ENCODE data around the gene RAB11FIP3.

RAB11FIP3 gene

DNA sequence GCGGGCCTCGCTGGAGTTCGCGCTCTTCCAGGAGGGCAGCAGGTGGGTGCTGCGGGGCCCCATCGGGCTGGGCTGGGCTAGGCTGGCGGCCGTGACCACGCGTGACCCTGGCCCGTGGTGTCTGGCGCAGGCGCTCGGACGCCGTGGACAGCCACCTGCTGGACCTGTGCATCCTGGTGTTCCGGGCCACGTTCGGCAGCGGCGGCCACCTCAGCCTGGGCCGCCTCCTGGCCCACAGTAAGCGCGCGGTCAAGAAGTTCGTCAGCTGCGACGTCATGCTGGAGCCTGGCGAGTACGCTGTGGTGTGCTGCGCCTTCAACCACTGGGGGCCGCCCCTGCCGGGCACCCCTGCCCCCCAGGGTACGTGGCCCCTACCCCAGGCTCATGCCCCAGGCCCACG, 126.7 kb downstream of the RAB11FIP3 start:
- DNase-seq (ENCODE audit: low spot score) (no peak), FAIRE-seq (no peak)

DNA sequence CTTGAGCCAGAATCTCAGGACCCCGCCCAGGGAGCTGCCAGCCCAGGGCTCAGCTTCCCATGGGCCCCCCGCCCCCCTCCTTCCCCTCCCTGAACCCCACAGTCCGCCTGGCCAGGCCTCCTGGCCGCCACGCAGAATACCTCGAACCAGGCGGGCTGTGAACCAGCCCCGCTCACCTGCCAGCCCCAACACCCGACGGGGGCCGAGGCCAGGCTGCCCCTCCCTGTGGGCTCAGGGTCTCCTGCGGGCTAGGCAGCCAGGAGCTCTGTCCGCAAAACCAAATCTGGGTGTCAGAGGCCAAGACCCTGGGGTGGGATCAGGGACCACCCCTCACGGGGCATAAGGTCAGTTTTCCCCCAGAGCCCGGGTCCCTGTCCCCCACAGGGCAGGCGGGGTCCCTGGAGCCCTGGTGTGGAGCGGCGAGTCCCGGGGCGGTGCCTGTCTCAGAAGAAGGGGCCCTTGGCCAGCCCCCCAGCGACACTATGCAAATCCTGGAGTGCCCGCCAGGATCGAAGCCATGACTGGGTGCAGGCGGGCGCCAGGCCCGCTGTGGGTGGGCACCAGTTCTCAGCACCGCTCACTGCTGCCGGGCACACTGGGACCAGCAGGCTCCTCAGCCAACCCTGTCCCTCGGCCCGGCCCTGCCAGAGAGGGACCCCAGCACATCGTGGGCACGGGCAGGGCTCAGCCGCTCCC, 128.3 kb downstream of the RAB11FIP3 start:
- FAIRE-seq (no peak), DNase-seq (ENCODE audit: low spot score) (no peak)

DNA sequence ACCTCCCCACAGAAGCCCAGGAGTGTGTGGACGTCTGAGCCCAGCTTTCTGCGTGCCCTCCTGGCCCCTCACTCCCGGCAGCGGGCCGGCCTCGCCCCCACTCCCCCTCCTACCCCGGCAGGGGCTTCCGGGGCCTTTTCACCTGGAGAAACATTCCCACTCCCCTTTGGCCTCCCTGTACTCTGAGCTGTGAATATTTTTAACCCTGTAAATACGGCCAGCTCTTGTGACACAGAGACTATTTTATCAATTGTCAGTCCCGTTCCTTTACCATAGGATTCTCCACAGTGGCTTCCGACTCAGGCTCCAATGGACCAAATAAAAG, 128.8 kb downstream of the RAB11FIP3 start:
- no peak for FAIRE-seq
- DNase-seq (ENCODE audit: low spot score): no peak

DNA sequence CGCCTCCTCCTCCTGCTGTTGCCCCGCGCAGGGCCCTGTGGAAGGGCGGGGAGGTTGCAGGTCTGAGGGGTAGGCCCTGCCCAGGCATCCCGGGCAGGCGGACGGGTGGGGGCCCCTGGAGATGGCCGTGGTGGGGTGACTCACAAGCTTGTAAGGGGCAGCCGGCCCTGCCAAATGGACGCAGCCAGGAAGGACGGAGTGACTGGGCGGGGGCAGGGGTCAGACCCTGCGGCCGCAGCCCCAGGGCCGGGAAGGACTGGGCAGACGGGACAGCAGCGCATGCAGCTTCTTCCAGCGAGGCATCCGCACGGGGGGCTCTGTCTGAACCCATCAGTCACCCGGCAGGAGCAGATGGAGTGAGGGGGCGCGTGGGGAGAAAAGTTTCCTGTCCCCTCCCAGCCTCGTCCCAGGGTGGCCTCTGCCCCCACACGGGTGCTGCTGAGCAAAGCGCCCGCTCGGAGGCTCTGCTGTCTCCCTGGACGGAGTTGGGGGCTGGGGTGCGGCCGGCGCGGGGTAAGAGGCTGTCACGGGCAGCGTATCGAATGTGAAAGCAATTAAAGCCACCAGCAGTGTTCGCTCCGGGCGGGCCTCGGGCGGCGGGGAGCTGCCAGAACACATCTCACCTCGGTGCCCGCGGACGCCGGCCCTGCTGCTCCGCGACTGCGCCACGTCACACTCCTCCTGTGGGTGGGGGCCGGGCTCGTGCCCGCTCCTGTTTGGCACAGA, 129.4 kb downstream of the RAB11FIP3 start:
- DNase-seq (ENCODE audit: low spot score) (no peak), FAIRE-seq (no peak)

DNA sequence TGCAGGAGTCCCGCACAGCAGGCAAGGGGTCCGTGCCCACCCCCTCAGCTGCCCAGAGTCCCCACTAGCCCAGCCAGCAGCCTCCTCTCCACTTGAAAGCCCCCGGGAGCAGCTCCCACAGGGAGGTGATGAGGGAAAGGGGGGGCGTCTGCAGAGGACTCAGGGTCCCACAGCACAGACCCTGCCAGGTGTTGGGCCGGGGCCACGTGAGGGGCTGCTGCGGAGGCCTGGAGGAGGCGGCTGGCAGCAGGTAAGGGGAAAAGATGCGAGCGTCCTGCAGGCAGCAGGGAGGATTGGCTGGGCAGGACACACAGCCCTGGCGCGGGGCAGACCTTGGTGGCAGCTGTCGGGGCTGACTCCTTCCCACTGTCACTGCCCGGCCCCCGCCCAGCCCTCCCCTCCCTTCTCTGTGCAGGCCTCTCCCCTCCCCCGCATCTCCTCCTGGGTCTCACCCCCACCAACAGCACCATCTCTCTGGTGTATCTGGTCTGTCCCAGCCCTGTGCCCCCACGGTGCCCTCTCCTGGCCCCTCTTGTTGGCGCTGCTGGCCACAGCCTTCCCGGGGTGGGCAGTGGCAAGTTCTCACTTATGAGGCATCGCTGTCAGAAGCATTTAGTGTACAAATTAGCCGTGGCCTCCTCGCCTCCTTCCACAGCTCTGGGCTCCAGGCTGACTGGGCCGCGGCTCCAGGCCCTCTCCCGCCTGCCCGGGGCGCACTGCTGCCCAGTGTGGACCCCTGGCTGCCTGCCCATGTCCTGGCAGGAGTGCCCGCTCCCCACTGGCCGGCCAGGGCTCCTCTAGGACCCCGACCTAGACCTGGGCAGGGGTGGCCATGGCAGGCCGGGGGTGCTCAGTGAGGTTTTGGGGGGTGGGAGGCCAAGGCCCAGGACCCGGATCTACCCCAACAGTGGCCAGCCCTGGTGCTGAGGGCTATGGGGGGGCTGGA, 130.4 kb downstream of the RAB11FIP3 start:
- DNase-seq (ENCODE audit: low spot score) (no peak), FAIRE-seq (no peak)

DNA sequence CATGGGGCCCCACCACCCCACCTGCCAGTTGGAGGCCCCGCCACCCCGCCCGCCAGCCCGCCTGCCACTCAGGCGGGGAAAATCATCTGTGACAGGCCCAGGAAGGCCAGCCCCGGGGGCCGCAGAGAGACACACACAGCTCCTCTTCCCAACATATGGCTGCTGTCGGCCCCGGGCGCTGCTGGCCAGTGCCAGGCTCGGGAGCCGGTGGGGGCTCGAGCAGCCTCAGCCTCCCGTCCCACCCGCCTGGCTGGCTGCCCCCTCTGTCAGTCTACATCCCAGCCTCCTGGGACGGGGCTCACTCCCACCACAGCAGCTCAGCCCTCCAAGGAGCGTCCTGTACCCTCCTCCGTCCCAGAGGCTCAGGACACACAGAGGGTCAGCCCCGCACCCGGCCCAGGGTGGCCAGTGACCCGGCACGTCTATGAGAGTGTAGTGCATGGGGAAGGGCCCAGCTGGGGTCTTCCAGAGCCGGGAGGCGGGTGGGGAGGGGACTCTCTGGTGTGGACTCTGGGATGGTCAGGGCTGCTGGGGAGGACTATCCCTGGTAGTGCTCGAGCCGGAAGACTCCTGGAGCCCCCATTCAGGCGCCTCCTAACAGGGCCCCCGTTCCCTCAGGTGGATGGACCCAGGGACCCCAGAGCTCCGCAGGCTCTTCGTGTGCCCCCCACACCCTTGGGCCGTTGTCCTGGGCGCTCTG, 131.2 kb downstream of the RAB11FIP3 start:
- DNase-seq (ENCODE audit: low spot score) (no peak), FAIRE-seq (no peak)

DNA sequence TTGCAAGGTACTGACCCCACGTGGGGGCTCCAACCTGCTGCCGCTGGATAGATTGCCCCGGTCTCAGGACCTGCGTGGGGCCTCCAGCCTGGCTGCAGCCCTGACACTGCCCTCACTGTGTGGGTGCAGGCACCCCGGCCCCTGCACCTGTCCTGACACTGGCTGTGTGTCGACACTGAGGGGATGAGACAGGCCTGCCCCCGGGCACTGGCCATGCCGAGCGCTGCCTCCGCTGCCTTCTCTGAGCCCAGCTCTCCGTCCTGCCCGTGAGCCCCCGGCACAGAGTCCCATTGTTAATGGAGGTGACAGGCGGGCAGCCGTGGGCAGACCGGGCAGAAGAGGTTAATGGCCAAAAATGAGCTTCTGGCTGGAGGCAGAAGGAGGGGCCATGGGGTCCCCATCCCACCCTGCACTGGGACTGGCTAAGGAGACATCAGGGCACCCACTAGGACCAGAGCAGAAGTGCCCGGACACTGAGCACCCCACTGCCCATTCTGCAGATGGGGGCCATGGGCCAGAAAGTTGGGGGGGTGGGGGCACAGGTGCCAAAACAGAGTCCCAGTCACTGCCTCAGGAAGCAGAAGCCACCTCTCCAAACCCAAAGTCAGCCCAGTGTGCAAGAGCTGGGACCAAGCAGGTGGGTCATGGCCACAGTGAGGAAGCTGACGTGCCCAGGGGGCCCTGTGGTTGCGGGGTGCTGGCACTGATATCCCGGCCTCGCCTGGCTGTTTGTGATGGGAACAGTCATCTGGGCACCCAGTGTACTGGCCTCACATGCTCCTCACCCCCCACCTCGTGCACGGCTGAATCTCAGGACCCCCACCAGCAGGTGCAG, 132.2 kb downstream of the RAB11FIP3 start:
- FAIRE-seq (no peak), DNase-seq (ENCODE audit: low spot score) (no peak)

DNA sequence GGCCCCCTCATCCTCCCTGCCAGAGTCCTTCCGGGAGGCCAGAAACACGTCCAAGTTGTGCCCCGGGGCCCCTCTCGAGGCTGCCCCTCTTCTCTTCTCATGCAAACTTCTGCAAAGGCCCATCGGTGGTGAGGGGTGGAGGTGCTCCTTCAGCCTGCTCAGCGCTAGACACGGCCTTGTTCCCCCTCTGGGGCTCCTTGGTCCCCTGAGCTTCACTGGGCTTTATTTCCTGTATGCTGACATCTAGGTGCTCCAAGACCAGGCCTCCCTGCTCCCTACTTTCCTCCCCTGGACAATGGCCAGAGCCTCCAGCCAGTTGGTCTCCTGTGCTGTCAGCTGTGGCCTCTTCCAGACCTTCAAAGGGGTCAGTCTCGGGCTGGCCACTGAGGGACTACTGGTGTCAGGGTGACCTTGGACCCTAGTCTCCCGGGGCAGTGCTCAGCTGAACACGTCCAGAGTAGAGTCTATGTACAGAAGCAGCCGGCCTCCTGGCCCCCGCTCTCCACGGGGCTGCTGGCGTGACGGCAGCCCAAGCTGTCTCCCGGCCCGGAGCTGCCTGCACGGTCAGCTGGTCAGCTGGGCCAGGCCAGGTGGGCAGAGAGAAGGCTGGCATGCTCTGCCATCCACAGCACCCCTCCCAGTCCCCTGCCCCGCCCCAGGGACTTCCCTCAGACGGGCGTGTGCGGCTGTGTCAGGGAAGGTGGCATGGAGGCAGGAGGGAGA, 133.0 kb downstream of the RAB11FIP3 start:
- FAIRE-seq: no peak
- no peak for DNase-seq (ENCODE audit: low spot score)

DNA sequence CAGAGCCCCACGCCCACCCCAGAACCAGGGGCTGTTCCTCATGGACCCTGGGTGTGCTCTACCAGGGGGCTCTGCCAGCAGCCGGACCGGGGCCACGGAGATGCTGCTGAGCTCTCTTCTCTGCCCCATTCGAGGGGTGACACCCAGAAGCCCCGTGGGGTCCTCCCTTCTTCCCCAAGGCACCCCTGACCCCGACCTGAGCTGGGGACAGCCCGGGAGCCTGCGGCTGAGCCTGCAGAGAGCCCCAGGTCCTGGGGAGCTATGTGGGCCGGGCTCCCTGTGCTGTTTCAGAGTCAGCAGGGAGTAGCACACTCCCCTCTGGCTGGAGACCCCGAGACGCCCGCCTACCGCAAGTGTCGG, 133.6 kb downstream of the RAB11FIP3 start:
- FAIRE-seq (no peak), DNase-seq (ENCODE audit: low spot score) (no peak)

DNA sequence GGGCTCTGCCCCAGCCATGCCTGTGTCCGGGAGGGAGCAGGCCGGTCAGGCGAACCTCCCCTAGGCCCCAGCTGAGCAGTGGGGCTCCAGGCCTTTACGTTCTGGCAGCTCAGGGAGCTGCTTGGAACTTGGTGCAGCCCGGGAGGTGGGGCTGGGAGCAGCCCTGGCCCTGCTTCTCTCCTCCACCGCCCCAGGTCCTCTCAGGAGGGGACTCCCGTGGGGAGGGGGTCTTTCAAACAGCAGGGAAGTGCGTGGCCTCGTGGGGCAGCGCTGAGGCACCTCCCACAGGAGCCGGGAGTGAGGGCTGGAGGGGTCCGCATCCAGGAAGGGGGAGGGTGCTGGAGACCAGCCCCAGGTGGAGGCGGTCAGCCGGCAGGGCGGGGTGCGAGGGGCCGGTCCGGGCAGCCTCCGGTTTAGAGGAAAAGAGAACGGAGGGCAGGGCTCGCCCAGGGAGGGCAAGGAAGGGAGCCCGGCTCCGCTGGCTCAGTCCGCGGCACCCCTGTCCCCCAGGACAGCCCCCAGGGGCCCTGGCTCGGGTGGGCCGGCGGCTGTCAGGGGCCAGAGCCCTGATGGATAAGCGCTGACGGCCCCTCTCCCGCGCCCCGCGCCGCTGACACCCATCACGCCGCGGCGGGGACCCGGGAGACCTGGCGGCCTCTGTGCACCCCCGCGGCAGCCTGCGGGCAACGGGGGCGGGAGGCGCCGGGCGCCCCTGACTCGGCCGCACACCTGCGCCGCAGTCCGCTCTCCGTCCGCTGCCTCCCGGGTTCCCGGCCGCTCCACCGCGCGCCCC, 134.2 kb downstream of the RAB11FIP3 start:
- DNase-seq (ENCODE audit: low spot score) (no peak), FAIRE-seq (no peak)

DNA sequence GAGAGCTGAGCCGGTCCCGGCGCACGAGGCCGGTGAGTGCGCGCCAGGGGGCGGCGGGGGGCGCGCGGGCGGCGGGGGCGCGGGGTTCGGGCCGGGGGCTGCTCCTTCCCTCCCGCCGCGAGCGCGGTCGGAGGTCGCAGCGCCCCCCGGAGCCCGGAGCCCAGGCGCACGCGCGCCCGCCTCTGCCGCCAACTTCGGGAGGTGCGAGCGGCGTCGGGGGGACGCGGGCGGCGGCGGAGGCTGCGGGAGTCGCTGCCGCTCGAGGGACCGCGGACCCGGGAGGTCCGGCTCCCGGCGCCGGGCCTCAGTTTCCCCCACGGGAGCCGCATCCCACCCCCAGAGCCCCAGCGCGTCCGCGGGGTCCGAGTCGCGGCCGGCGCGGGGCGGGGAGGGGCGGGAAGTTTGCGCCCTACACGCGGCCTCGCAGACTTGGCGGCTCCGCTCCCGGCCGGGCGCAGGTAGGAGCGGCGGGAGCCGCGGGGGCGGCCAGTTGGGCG, 134.8 kb downstream of the RAB11FIP3 start, which contains the start of gene PRR35:
PRR35 (plus strand) TSS at position 191 of the 497 bp plus-strand sequence. CDS start 2,901 bp downstream, outside the sequence.
- FAIRE-seq (no peak), DNase-seq (ENCODE audit: low spot score) (no peak)

DNA sequence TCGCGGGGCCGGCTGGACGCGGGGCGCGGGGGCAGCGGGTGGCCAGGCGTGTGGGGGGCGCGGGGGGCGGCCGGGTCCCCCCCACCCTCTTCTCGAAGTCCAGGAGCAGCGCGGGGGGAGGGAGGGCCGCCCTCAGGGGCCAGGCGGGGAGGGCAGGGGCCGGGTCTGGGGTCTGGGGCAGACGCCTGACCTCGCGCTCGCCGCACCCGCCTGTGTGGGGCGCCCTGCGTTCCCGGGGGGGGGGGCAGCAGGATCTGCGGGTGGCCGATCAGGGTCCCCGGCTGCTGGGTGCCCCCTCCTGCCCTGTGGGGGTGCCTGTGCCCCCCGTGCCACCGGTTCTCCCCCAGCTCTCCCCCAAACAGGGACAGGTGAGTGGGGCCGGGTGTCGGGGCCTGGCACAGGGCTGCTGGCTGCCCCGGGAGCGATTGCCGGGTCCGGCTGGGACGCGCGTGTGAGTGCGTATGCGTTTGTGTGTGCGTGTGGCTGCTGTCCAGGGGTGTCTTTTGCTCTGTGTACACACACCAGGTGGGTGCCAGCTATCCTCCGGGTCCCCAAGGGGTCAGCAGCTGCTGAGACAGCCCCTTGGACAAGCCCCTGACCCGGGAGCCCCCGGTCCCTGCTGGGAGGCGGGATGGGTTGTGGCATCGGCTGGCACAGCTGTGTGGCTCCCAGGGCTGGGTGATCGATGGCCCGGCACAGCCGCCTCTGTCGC, 135.4 kb downstream of the RAB11FIP3 start:
- FAIRE-seq (no peak), DNase-seq (ENCODE audit: low spot score) (no peak)

DNA sequence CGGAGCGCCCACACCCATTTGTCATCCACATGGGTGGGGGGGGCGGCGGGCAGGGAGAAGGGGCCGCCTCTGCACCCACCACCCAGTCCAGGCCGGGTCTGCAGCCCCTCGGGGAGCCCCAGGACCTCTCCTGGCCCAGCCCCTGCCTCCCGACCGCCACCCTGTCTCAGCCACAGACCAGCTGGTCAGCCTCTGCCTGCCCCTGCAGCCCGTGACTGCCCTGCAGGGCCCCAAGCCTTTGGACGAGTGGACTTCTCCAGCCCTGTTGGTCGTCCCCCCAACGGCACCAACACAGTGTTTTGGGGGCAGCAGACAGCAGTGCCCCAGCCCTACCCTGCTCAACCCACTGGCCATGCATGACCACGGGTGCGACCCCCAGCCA, 136.0 kb downstream of the RAB11FIP3 start:
- no peak for DNase-seq (ENCODE audit: low spot score)
- no peak for FAIRE-seq

DNA sequence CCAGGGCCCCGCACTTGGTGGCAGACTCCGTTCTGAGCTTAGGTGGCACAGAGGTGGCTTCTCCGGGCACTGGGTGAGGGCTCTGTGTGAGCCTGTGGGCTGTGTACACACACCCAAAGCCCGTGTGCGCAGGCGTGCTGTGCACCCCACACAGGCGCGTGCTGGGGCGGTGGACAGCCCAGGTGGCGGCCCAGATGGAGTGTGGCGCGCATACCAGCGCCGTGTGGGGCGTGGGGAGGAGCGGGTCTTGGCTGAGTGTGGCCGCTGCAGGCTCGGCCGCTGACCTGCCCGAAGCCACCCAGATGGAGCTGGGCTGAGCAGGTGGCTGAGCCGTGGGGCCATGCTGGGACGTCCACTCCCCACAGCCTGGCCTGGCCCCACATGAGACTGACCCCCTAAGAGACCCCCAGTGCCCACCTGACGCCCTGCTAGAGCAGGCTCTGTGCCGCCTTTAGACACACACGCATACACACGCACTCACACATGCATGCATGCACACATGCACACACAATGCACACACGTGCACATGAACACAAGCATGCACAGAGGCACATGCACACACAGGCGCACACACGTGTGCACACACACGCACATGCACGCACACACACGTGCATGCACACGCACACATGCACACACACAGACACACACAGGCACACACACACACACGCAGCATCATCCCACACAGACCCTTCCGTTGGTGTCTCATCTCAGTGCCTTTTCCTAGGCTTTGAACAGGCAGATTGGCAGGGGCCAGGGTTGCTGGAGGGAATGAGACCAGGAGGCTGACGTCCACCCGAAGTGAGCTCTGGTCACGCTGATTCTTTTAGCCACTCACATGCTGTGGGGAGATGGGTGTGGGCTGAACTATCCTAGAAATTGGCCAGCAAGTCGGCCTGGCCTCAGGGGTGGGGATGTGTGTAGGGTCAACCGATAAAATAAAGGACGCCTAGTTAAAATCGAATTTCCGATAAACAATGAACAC, 136.8 kb downstream of the RAB11FIP3 start:
- FAIRE-seq (peak; percentile 68), DNase-seq (ENCODE audit: low spot score) (no peak)

DNA sequence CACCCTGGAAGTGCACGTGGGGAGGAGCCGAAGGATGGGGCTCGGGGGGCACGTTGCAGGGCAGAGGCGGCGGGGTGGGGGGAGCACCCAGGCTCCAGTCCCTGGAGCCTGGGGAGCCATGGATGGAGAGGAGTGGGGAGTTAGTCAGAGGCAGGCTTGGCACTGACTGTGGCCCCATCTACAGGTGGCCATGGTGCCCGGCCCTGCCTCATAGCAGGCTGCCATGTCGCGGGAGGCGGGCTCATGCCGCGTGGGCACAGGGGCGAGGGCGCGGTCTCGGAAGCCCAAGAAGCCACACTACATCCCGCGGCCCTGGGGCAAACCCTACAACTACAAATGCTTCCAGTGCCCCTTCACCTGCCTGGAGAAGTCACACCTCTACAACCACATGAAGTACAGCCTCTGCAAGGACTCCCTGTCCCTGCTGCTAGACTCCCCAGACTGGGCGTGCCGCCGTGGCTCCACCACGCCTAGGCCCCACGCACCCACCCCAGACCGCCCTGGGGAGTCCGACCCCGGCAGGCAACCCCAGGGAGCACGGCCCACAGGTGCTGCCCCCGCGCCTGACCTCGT, 137.7 kb downstream of the RAB11FIP3 start:
- DNase-seq (ENCODE audit: low spot score) (no peak), FAIRE-seq (no peak)

DNA sequence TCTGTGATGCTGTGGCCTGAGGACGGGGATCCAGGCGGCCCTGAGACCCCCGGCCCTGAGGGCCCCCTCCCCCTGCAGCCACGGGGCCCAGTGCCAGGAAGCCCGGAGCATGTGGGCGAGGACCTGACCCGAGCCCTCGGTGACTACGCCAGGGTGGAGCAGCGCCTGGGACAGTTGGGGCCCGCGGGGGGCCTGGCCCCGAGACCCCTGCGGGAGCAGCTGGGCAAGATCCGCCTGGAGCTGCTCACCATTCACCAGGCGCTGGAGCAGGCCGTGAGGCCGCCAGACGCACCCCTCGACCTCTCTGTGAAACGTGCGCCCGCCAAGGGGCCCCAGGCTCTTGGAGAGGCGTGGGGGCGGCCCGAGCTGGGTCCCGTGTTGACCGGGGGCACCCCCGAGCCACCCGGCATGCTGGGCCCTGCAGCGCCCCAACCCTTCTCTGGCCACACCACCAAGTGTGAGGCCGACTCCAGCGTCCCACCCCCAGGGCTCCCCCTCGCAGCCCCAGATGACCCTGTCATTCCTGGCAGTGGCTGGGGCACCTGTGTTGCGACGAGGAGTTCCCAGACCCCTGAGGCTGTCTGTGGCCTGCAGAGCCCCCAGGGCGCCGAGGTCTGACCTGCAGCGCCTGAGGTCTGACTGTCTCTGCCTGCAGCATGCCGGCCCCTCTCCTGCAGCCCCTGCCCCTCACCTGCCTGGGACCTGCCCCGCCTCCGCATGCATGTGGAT, 139.4 kb downstream of the RAB11FIP3 start:
- FAIRE-seq (no peak), DNase-seq (ENCODE audit: low spot score) (no peak)
